Effector memory CD8-positive, alpha-beta T cell (primary cell): Measurements from ENCODE around the gene PPP1R14C.
A peak's percentile ranks its signal among the peaks of the same experiment; 100 is the strongest.

Experiments used
- ATAC-seq: fragments of 150-1000 bp; cut with Tn5 transposase; replicated peaks from 2 replicates; pipeline ENCODE4 v1.10.0; 2021; ENCODE audit warnings: mild to moderate bottlenecking, moderate library complexity
- DNase-seq, 3 experiments: peaks; one replicate each; pipeline ENCODE4 v3.0.0; 2021
- H3K27ac Mint-ChIP-seq, 2 donors: one replicate each; pipeline ENCODE4 v1.8.0; 2022; ENCODE audit warnings: mild to moderate bottlenecking in 2 of 2, mixed read lengths in 2 of 2, moderate library complexity in 2 of 2
- H3K27me3 Mint-ChIP-seq, 2 donors: one replicate each; pipeline ENCODE4 v1.8.0; 2022; ENCODE audit warnings: mixed read lengths in 2 of 2
- H3K36me3 Mint-ChIP-seq: one replicate; pipeline ENCODE4 v1.8.0; 2022; ENCODE audit warnings: mild to moderate bottlenecking, moderate library complexity, mixed read lengths; ENCODE audit not compliant: insufficient read depth
- H3K4me1 Mint-ChIP-seq, 2 donors: one replicate each; pipeline ENCODE4 v1.8.0; 2022; ENCODE audit warnings: low read depth in 2 of 2, mixed read lengths in 2 of 2
- H3K4me3 Mint-ChIP-seq, 2 donors: one replicate each; pipeline ENCODE4 v1.8.0; 2022; ENCODE audit warnings: mild to moderate bottlenecking in 2 of 2, mixed read lengths in 2 of 2, moderate library complexity in 2 of 2
- H3K9me3 Mint-ChIP-seq, 2 donors: one replicate each; pipeline ENCODE4 v1.8.0; 2022; ENCODE audit warnings: mixed read lengths in 2 of 2

Gene PPP1R14C

GRCh38 chr6:150248300-150248699, 105.5 kb downstream of the PPP1R14C start:
- H3K4me1 Mint-ChIP-seq: peaks cover 2 to 9% of the 10 kb centered on the region in 2 donors
- H3K27me3 Mint-ChIP-seq: peaks cover 0 to 14% of the 10 kb centered on the region in 2 donors
- H3K27ac Mint-ChIP-seq: no peak overlapping the region
- ATAC-seq: no peak
- H3K9me3 Mint-ChIP-seq: no peaks in the 10 kb centered on the region
- no peak overlapping the region for H3K4me3 Mint-ChIP-seq
- DNase-seq: no peak
- no peaks in the 10 kb centered on the region for H3K36me3 Mint-ChIP-seq

- Mint-ChIP-seq H3K4me3 (no peak overlapping the region), H3K27me3 (peaks cover 0 to 23% of the 10 kb centered on the region in 2 donors), H3K4me1 (peaks cover 2 to 9% of the 10 kb centered on the region in 2 donors), H3K36me3 (no peaks in the 10 kb centered on the region), H3K9me3 (no peaks in the 10 kb centered on the region), H3K27ac (no peak overlapping the region)
- no peak for DNase-seq
- ATAC-seq: no peak
These were observed 106.4 kb downstream of the PPP1R14C start for GRCh38 chr6:150249261-150249660.

- no peaks in the 10 kb centered on the region for H3K36me3 Mint-ChIP-seq
- DNase-seq (no peak), ATAC-seq (no peak)
- H3K27me3 Mint-ChIP-seq: peaks cover 1 to 32% of the 10 kb centered on the region in 2 donors
- peaks cover 2 to 9% of the 10 kb centered on the region in 2 donors for H3K4me1 Mint-ChIP-seq
- no peak overlapping the region for H3K4me3 Mint-ChIP-seq
- H3K27ac Mint-ChIP-seq: peak overlapping the region in 1 of 2 donors; percentile 52
- H3K9me3 Mint-ChIP-seq: no peaks in the 10 kb centered on the region
These were observed 108.0 kb downstream of the PPP1R14C start for GRCh38 chr6:150250826-150251225.

- Mint-ChIP-seq H3K36me3 (no peaks in the 10 kb centered on the region), H3K4me1 (peaks cover 2 to 9% of the 10 kb centered on the region in 2 donors), H3K27me3 (peaks cover 9 to 41% of the 10 kb centered on the region in 2 donors), H3K27ac (peak overlapping the region in 1 of 2 donors; percentile 52), H3K4me3 (no peak overlapping the region), H3K9me3 (no peaks in the 10 kb centered on the region)
- DNase-seq: no peak
- no peak for ATAC-seq
These were observed 108.8 kb downstream of the PPP1R14C start for GRCh38 chr6:150251566-150252186.

GRCh38 chr6:150252714-150253444, 110.0 kb downstream of the PPP1R14C start:
- H3K9me3 Mint-ChIP-seq: no peaks in the 10 kb centered on the region
- DNase-seq (no peak), ATAC-seq (no peak)
- H3K36me3 Mint-ChIP-seq: no peaks in the 10 kb centered on the region
- no peak overlapping the region for H3K4me3 Mint-ChIP-seq
- peak overlapping the region in 1 of 2 donors; percentile 15 for H3K27ac Mint-ChIP-seq
- H3K4me1 Mint-ChIP-seq: peaks cover 2 to 13% of the 10 kb centered on the region in 2 donors
- H3K27me3 Mint-ChIP-seq: peaks cover 9 to 43% of the 10 kb centered on the region in 2 donors

GRCh38 chr6:150253489-150253888, 110.6 kb downstream of the PPP1R14C start:
- DNase-seq: no peak
- Mint-ChIP-seq H3K4me3 (no peak overlapping the region), H3K27me3 (peaks cover 9 to 45% of the 10 kb centered on the region in 2 donors), H3K4me1 (peaks cover 2 to 13% of the 10 kb centered on the region in 2 donors), H3K9me3 (no peaks in the 10 kb centered on the region), H3K36me3 (no peaks in the 10 kb centered on the region), H3K27ac (peak overlapping the region in 1 of 2 donors; percentile 15)
- no peak for ATAC-seq

- no peak for ATAC-seq
- Mint-ChIP-seq H3K4me1 (peaks cover 2 to 13% of the 10 kb centered on the region in 2 donors), H3K9me3 (no peaks in the 10 kb centered on the region), H3K4me3 (no peak overlapping the region), H3K27ac (no peak overlapping the region), H3K36me3 (no peaks in the 10 kb centered on the region), H3K27me3 (peaks cover 9 to 52% of the 10 kb centered on the region in 2 donors)
- no peak for DNase-seq
These were observed 111.9 kb downstream of the PPP1R14C start for GRCh38 chr6:150254770-150255169.

- Mint-ChIP-seq H3K36me3 (no peaks in the 10 kb centered on the region), H3K9me3 (no peaks in the 10 kb centered on the region), H3K27me3 (peaks cover 9 to 52% of the 10 kb centered on the region in 2 donors), H3K27ac (no peak overlapping the region), H3K4me3 (no peak overlapping the region), H3K4me1 (peaks cover 2 to 12% of the 10 kb centered on the region in 2 donors)
- ATAC-seq (no peak), DNase-seq (no peak)
These were observed 113.0 kb downstream of the PPP1R14C start for GRCh38 chr6:150255840-150256239.

GRCh38 chr6:150256618-150257272, 113.9 kb downstream of the PPP1R14C start:
- DNase-seq (no peak), ATAC-seq (no peak)
- Mint-ChIP-seq H3K27me3 (peaks cover 9 to 52% of the 10 kb centered on the region in 2 donors), H3K4me3 (no peak overlapping the region), H3K4me1 (peaks cover 2 to 7% of the 10 kb centered on the region in 2 donors), H3K9me3 (no peaks in the 10 kb centered on the region), H3K27ac (no peak overlapping the region), H3K36me3 (no peaks in the 10 kb centered on the region)

- Mint-ChIP-seq H3K27ac (no peak overlapping the region), H3K9me3 (no peaks in the 10 kb centered on the region), H3K4me1 (peaks cover 0 to 9% of the 10 kb centered on the region in 2 donors), H3K27me3 (peaks cover 9 to 43% of the 10 kb centered on the region in 2 donors), H3K36me3 (no peaks in the 10 kb centered on the region), H3K4me3 (no peak overlapping the region)
- DNase-seq (no peak), ATAC-seq (no peak)
These were observed 115.5 kb downstream of the PPP1R14C start for GRCh38 chr6:150258381-150258780.

GRCh38 chr6:150260931-150261330, 118.1 kb downstream of the PPP1R14C start:
- Mint-ChIP-seq H3K27ac (no peak overlapping the region), H3K4me3 (no peak overlapping the region), H3K9me3 (peaks cover 0 to 1% of the 10 kb centered on the region in 2 donors), H3K4me1 (peaks cover 6 to 18% of the 10 kb centered on the region in 2 donors), H3K36me3 (no peaks in the 10 kb centered on the region), H3K27me3 (peaks cover 7 to 18% of the 10 kb centered on the region in 2 donors)
- DNase-seq (no peak), ATAC-seq (no peak)

GRCh38 chr6:150261997-150262697, 119.3 kb downstream of the PPP1R14C start:
- no peak for ATAC-seq
- peaks cover 0 to 9% of the 10 kb centered on the region in 2 donors for H3K27me3 Mint-ChIP-seq
- no peak overlapping the region for H3K27ac Mint-ChIP-seq
- H3K4me1 Mint-ChIP-seq: peaks cover 6 to 18% of the 10 kb centered on the region in 2 donors
- H3K4me3 Mint-ChIP-seq: no peak overlapping the region
- DNase-seq: no peak
- peaks cover 0 to 1% of the 10 kb centered on the region in 2 donors for H3K9me3 Mint-ChIP-seq
- H3K36me3 Mint-ChIP-seq: no peaks in the 10 kb centered on the region
